ENCODE results near the gene MTA2.
A peak's percentile ranks its signal among the peaks of the same experiment; 100 is the strongest.
"Not testable (repeated sequence)": the region's sequence is repeated elsewhere in the genome, so short reads cannot be mapped to it uniquely, and the experiment has no call there.

The MTA2 gene

DNA sequence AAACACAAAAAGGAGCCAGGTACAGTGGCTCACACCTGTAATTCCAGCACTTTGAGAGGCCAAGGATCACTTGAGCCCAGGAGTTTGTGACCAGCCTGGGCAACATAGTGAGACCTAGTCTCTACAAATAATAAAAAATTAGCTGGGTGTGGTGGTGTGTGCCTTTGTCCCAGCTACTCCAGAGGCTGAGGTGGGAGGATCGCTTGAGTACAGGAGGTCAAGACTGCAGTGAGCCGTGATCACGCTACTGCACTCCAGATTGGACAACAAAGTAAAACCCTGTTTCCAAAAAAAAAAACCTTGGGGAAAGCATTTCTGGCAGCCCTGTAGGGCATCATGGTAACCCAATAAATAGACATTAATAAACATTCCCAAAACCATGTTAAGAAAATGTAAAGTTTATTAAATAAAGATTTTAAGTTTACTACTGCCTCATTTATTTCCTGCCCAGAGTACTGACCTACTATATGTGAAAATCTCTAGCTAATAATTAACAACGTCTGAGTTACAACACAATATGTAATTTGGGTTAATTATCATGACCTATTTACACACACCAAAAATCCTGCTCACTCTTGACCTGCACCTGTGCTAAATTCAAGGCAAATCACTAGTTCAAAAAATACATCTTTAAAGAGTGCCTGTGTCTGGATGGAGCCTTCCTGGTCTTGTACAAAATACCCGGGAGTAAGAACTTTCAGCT is 36.4 kb downstream of the MTA2 start:
- no peak for DNase-seq

DNA sequence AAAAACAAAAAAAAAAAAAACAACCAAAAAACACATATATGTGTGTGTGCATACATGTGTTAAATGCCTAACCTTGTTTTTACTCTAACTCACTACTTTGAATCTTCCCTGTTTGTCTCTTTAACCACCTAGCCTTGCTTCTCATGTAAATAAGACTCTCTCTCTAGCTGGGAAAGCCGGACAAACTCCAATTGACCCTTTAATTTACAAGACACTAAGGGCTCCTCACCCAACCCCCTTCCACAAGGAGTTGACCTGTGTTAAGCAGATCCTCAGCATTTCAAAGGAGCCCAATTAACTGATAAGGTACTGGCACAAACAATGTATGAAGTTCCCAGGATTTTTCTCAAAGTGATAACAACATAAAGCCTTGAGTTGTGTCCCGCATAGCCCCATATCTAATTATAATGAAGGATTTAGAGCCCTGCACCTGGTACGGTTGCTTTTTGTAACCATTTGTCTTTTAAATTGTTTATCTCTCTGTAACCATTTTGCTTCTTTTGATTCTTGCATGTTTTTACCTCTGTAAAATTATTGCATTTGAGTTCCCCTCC is 39.9 kb downstream of the MTA2 start:
- DNase-seq: not testable (repeated sequence)

- peak; percentile 91 for DNase-seq
Observed at GRCh38 chr11:62560566-62561103, 41.0 kb downstream of the MTA2 start.

GRCh38 chr11:62559626-62560025 is 42.0 kb downstream of the MTA2 start:
- DNase-seq: not testable (repeated sequence)

DNA sequence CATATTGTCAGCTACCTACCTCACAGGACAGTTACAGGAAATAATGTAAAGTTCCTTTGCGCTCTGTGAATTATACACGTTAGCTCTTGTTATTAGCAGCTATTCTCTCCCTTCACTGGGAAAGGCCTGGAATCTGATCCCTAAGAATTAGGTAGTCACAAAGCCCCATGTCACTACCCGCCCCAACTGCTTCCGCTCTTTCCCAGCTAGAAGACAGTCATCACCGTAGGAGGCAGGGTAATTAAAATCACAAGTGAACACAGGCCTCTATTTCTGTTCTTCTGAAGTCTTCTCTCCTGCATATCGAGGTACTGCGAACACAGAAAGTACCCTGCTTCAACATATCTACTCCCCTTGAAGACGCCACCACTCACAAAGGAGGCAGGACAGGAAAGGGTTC is 42.5 kb downstream of the MTA2 start:
- no peak for DNase-seq

GRCh38 chr11:62558669-62559068 is 43.0 kb downstream of the MTA2 start:
- no peak for DNase-seq

DNA sequence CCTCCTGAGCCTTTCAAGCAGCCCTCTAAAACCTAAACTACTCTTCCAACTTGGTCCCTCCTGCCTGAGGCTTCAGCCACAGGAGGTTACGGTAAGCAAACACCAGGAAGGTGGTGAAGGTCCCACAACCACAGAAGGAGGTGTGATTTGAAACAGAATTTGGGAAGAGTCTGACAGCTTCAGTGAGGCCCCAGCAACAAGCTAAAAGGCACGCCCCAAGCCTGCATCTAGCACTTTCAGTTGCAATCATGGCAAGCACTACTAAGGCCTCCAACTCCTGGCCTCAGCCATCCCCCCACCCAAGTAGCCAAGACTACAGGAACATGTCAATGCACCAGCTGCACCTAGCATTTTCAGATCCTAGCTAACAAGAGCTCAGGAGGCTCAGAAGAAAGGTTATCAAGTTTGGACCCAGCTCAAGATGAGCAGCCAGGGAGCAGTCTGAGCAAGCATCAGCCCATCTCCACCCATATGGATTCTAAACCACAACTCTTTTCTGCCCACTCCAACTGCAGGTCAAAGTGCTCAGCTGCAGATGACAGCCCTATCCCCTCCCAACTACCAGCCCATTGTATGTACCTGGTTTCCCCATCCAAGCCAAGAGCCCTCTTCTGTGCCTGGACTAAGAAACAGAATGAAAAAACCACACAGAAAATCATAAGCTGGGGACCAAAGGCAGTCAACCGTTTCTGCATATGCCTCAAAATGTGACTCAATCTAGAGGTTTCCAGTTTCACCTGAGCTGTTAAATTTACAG is 44.6 kb downstream of the MTA2 start:
- DNase-seq: no peak

DNA sequence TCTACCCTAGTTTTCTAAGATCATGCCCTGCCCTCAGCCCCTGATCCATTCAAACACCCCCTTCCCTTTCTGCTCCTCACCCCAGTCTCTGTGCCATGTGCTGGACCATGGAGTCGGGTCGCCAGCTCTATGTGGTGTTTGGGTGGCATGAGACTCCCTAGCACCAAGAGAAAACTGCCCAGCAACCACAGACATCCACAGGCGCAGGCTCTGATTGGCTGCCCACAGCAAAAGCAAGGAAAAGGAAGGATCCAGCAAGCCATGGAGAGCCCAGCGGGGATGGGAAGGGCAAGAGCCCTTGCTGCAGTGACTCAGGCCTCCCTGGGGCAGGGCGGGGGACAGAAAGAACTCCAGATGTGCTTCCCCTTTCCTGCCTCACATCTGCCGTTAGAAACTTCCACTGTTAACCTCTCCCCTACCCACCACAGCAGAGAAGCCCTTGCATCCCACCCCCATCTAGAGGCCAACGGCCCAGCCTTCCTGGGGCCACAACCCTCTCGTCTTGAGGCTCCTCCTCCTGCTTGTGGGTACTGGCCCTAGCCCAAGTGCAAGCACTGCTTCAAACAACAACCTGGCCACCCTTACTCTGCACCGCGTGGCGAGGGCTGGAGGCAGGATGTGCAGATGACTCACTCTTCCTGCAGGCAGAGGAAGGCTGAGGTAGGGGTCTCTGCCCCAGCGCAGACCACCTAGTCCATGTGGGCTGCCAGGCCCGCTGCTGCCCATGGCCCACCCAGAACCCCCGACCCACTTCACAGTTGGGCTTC is 45.4 kb downstream of the MTA2 start:
- peak; percentile 93 for DNase-seq

DNA sequence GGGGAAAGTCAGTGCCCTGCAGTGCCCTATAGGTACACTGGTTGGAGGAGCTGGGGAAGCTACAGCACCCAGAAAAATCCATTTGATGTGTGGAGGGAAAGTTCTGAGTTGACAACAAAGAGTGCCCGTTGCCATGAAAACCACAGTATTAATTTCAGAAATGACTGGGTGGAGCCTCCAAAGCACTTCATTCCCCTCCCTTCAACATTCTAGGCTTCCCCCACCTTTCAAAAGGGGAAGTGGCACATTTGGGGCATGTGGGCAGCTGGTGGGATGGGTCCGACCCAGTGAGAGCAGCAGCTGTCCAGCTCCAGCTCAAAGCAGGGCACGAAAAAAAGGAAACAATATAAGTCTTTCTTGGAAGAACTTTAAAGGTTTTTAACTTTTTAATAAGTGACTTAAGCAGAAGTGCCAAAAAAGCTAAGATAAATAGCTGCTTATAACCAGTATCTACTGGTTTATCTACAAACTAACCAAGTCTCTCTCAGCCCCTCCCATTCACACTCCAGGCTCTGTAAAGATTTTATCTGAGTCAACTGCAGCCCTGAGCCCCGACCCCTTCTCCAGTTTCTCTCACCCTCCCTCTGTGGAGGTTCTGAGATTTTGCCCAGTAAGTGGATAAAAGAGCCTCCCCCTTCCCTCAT is 46.1 kb downstream of the MTA2 start:
- peak; percentile 91 for DNase-seq

DNA sequence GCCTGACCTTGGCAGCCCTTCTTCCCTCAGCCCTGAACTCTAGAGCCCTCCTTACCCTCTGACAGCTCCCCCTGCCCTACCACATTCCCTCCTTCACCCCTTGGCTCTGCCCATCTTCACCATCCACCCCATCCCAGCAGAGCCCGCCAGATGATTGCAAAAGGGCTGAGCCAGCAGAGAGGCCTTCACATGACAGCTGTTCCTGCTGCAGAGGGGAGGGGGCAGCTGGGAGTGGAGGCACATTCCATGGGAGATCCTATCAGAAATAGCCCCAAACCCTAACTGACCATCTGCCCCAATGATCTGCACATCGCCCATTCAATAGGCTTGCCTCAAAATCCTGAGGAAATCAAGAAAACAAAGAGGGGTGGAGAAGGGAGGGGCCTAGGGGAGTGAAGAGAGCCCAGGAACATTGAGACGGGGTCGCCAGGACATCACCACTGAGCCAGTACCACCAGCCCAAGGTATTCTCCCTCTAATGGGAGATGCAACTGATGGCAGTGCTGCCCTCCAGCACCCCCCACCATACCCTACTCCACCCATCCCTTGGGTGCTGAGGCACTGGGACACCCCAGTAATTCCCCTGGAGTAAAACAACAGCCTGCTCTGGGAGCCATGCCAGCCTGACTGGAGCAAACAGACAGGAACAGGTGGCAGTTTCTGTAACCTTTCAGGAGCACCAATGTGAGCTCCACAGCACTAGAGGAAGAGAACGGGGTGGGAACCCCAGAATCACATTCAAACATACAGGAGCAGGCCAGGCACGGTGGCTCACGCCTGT is 47.1 kb downstream of the MTA2 start:
- no peak for DNase-seq

- DNase-seq: peak; percentile 86
Observed at GRCh38 chr11:62553839-62554361, 47.8 kb downstream of the MTA2 start.

GRCh38 chr11:62553080-62553838 is 48.4 kb downstream of the MTA2 start:
- DNase-seq: peak; percentile 88

DNA sequence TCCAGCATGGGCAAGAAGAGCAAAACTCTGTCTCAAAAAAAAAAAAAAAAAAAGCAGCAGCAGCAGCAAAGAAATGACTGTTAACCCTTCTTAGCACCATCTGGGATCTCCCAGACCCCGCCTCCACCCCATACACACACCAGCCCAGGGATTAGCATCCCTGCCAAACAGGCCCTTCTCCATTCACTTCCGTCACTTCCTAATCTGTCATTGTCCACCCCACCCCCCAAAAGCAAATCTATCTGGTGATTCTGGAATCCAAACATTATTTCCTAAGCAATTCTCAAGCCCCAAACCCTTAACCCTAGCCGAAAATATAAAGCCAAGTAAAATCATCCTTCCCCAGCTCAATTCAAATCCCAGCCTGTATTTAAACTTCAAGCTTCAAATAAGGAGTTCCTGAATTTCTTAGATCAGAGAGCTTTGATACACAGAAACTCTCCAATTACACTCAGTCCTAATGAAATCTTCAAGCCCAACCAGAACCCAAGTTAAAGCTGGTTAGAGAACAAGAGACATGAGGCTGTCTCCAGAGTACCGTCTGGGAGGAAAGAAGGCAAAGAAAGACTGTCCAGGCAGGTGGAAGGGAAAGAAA is 49.1 kb downstream of the MTA2 start:
- no peak for DNase-seq

- DNase-seq: not testable (repeated sequence)
Observed at GRCh38 chr11:62550478-62550877, 51.2 kb downstream of the MTA2 start.

DNA sequence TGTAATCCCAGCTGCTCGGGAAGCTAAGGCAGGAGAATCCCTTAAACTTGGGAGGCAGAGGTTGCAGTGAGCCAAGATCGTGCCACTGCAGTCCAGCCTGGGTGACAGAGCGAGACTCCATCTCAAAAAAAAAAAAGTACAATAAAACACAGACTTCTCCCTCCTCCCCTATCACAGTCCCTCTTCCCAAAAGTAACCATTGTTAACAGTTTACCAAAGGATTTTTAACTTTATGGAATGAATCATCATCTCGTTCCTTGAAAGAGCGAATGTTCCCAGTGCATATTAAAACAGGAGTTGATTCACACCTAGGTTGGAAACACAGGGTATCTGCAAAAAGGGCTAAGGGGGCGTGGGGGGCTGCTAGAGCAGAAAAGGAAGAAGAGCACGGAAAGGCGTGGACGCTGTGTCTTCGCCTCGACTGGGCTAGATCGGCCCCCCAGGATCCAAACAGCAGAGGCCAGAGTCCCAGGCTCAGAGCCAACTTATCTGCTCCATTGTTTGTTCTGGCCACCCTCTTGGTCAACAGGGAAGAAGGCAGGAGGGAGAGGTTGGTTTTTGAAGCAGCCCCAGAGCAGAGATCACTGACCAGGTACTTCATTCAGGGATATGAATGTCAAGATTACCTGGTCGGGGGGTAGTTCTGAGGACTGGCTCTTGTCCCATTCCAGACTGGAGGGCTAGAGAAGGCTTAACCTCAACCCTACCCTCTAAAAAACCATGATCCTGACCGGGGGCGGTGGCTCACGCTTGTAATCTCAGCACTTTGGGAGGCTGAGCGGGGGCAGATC is 52.9 kb downstream of the MTA2 start:
- DNase-seq: no peak

DNA sequence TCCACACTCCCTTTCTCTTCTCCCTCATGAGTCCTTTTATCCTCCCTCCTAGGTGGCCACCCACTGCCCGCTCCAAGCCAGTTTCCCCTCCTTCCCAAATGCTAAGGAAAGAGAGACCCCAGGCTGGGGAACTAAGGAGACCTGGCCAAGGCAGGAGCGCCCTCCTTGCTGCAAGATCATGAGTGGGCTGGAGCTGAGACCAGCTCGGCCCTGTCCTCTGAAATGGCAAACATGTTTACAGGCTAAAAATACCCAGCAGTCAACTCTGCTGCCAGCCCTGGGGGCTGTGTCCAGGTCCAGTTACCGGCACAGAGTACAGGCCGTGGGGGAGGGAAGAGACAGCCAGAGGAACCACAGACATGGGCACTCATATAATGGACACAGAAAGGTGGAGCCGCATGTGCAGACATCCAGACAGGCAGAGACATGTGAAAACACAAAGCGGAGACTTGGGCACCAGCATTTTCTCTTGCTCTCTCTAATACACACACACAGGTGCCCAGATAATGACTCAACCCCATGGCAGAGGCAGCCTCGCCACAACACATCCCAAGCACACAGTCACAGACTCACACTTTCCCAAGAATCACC is 53.9 kb downstream of the MTA2 start:
- no peak for DNase-seq

DNA sequence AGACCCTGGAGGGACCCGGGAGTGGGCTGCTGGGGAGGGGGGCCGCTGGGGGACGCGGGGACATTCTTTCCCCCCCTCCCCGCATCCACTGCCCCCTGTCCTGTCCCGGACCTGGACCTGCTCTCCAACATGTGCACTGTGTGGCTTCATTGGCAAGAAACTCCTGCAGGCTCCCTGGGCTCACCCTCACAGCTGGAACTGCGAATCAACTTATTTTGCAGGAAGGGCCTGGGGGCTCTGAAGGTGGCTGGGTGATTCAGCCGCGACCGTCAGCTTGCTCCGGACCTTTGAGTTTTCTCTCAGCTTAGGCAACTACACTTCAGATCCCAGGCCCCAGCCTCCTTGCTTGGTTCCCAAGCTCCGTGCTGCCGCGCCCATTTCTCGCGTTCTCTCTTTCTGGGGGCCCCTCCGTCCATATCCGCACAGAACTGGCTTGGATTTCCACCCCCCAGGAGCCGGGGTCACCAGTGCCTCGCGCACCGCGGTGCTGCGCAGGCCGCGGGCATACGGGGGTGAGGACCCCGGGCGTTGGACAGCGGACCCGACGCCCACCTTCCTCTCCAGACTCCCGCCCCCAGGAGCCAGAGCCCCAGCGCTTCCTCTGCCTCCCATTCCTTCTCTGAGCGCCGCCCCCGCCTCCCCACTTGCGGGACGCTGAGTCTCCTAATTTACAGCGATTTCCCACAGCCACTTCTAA is 54.6 kb downstream of the MTA2 start:
- DNase-seq: no peak

GRCh38 chr11:62546244-62546928 is 55.3 kb downstream of the MTA2 start, which contains the start of gene AHNAK:
AHNAK (minus strand) TSS chr11:62546806; CDS start chr11:62536098, 10,708 bp downstream.
- peak; percentile 84 for DNase-seq

Data from suppressor macrophage treated with lipopolysaccharide for 4 hours (primary cell).